Mammary epithelial cell (primary cell): ENCODE data around the gene TXNRD2.

Experiments used
- CTCF ChIP-seq, 2 donors: IDR thresholded peaks in 1 of 2; conservative IDR thresholded peaks in 1 of 2; 2 replicates each; pipeline ENCODE4 v1.5.1; 2011 to 2012; ENCODE audit warnings: inconsistent platforms in 2 of 2, low read length in 2 of 2, mild to moderate bottlenecking in 2 of 2, control low read depth in 1 of 2, low read depth in 1 of 2; ENCODE audit not compliant: insufficient read depth in 1 of 2; ENCODE audit errors: extremely low read depth in 1 of 2
- EZH2 ChIP-seq: IDR thresholded peaks from 2 replicates; pipeline ENCODE4 v1.6.1; 2012; ENCODE audit warnings: low read length, inconsistent platforms, borderline replicate concordance

- TF ChIP-seq CTCF (conservative IDR thresholded peaks at IDR 0.05 in 1 of 2, IDR thresholded peaks at IDR 0.05 in 1 of 2; ENCODE audit: extremely low read depth in 1 of 2, insufficient read depth in 1 of 2, low read depth in 1 of 2, low read length in 2 of 2) (no peak), EZH2 (no peak)
Observed at GRCh38 chr22:19962909-19963806, 21.5 kb upstream of the TXNRD2 start.
